Measurements from ENCODE around the gene NRXN3. TPM values are rescaled to one million over a fixed set of nuclear protein-coding genes. Genes with fewer than 3 reads are reported as not detected.
"Not testable (repeated sequence)": the region's sequence is repeated elsewhere in the genome, so short reads cannot be mapped to it uniquely, and the experiment has no call there.

The NRXN3 gene
- total and polyA plus RNA-seq, 2 experiments from 2014 or later, result 0.69 to 1.5 TPM

DNA sequence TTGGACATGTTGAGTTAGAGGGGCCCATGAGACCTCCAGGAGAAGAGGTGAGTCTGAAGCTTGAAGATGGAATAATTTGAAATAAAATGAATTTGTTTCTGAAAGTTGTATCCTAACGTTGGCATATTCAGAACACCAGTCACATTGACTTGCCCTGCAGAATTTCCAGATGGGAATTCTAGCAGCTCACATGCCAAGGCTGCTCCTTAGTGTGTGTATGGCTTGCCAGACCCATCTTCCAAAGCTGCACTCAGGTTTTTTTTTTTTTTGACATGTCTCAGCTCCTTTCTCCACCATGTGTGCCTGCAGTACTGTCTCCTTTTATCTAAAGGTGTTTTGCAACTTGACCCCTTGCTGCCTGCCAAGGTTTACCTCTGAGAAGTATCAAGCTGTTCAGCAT lies 261.9 kb downstream of the NRXN3 start:
- H3K27me3 ChIP-seq, result peaks cover 5% of the 10 kb centered on the region
- no peaks in the 10 kb centered on the region for H3K9me3 ChIP-seq (ENCODE audit: low read depth)
- H3K4me1 ChIP-seq (ENCODE audit: low read depth), result no peaks in the 10 kb centered on the region
- no peak overlapping the region for H3K4me3 ChIP-seq
- H3K27ac ChIP-seq, result no peak overlapping the region
- no peak for DNase-seq (ENCODE audit: low read depth in 1 of 2, low spot score in 1 of 2)
- no peaks in the 10 kb centered on the region for H3K36me3 ChIP-seq
- TF ChIP-seq, protein P1, sequence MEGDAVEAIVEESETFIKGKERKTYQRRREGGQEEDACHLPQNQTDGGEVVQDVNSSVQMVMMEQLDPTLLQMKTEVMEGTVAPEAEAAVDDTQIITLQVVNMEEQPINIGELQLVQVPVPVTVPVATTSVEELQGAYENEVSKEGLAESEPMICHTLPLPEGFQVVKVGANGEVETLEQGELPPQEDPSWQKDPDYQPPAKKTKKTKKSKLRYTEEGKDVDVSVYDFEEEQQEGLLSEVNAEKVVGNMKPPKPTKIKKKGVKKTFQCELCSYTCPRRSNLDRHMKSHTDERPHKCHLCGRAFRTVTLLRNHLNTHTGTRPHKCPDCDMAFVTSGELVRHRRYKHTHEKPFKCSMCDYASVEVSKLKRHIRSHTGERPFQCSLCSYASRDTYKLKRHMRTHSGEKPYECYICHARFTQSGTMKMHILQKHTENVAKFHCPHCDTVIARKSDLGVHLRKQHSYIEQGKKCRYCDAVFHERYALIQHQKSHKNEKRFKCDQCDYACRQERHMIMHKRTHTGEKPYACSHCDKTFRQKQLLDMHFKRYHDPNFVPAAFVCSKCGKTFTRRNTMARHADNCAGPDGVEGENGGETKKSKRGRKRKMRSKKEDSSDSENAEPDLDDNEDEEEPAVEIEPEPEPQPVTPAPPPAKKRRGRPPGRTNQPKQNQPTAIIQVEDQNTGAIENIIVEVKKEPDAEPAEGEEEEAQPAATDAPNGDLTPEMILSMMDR (IDR thresholded peaks at IDR 0.05; ENCODE audit: low read depth, low read length), result no peak

DNA sequence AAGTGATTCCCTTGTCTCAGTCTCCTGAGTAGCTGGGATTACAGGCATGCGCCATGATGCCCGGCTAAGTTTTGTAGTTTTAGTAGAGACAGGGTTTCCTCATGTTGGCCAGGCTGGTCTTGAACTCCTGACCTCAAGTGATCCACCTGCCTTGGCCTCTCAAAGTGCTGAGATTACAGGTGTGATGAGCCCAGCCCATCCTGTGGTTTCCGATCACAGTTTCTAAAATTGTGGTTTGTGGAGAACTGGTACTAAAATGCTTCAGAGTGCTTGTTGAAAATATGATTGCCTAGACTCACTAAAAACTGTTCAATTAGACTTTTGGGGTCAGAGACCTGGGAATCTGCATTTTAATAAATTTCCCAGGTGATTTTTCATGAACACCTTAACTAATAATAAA lies 267.3 kb downstream of the NRXN3 start:
- H3K4me1 ChIP-seq (ENCODE audit: low read depth); H3K36me3 ChIP-seq; H3K9me3 ChIP-seq (ENCODE audit: low read depth); H3K27ac ChIP-seq; DNase-seq (ENCODE audit: low read depth in 1 of 2, low spot score in 1 of 2); H3K4me3 ChIP-seq: not testable (repeated sequence)
- H3K27me3 ChIP-seq, result peaks cover 12% of the 10 kb centered on the region

DNA sequence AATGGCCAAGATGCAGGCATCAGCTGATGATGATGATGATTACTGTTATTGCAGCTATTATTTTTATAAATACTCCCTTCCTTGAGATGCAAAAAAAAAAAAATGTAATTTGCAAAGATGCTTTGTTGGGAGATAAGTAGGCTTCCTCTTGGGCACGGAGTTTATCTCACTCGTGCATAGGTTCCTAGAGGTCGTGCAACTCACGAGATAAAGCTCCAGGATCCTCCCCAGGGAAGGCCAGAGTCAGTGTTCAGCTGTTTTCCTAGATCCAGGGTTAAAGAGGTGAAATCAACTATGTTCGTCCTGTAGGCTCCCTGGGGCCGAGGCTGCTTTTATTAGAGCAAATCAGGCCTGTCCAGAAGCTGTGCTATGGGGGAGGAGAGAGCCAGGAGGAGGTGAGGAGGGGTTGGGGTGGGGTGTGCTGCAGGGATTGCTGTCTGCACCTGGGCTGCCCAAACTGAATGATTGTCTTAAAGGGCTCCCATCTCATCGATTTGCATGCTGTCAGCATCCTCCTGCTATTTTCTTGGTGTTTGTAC lies 270.3 kb downstream of the NRXN3 start:
- TF ChIP-seq, protein P1 (IDR thresholded peaks at IDR 0.05; ENCODE audit: low read depth, low read length), result no peak
- H3K27ac ChIP-seq, result no peak overlapping the region
- H3K4me1 ChIP-seq (ENCODE audit: low read depth), result no peaks in the 10 kb centered on the region
- H3K36me3 ChIP-seq, result no peaks in the 10 kb centered on the region
- no peak for DNase-seq (ENCODE audit: low read depth in 1 of 2, low spot score in 1 of 2)
- H3K4me3 ChIP-seq, result no peak overlapping the region
- H3K27me3 ChIP-seq, result peaks cover 12% of the 10 kb centered on the region
- no peaks in the 10 kb centered on the region for H3K9me3 ChIP-seq (ENCODE audit: low read depth)

DNA sequence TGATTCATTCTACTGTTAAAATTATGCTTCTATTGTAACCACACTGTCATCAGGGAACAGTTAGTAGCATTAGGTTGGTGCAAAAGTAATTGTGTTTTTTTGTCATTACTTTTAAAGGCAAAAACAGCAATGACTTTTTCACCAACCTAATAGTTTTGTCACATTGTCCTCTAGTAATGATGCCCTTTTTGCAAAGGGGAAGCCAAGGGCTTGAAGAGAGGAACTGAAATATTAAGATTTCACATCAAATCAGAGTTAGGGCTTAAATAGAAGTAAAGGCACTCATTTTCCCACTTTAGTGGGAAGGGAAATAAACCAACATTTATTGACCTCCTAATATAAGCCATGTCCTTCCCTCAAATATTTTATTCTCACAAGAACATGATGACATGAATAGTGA lies 273.7 kb downstream of the NRXN3 start:
- Histone ChIP-seq H3K9me3 (ENCODE audit: low read depth) (no peaks in the 10 kb centered on the region), H3K36me3 (no peaks in the 10 kb centered on the region), H3K4me1 (ENCODE audit: low read depth) (no peaks in the 10 kb centered on the region), H3K27me3 (peaks cover 3% of the 10 kb centered on the region), H3K4me3 (no peak overlapping the region), H3K27ac (no peak overlapping the region)
- DNase-seq (ENCODE audit: low read depth in 1 of 2, low spot score in 1 of 2), result no peak
- TF ChIP-seq, protein P1 (IDR thresholded peaks at IDR 0.05; ENCODE audit: low read depth, low read length), result no peak

DNA sequence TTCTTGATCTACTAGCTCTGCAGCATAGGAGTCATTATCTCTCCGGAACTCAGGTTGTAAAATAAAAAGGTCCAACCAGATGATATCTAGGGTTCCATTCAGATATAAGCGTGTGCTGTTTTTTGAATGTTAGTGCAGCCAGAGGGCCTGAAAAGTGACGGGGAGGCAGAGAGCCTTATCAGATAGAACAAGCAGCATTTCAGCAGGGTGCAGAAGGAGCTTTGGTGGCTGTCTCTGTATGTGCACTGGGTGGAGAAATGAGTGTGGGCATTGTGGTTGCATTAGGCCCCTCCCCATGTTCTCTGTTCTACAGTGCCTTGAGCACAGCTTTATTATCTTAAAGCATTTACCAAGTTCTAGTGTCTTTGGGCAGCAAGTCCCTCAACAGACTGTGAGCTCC lies 275.1 kb downstream of the NRXN3 start:
- DNase-seq (ENCODE audit: low read depth in 1 of 2, low spot score in 1 of 2), result no peak
- H3K4me3 ChIP-seq, result no peak overlapping the region
- TF ChIP-seq, protein P1 (IDR thresholded peaks at IDR 0.05; ENCODE audit: low read depth, low read length), result no peak
- H3K36me3 ChIP-seq, result no peaks in the 10 kb centered on the region
- no peaks in the 10 kb centered on the region for H3K27me3 ChIP-seq
- H3K4me1 ChIP-seq (ENCODE audit: low read depth), result no peaks in the 10 kb centered on the region
- H3K27ac ChIP-seq, result no peak overlapping the region
- no peaks in the 10 kb centered on the region for H3K9me3 ChIP-seq (ENCODE audit: low read depth)

DNA sequence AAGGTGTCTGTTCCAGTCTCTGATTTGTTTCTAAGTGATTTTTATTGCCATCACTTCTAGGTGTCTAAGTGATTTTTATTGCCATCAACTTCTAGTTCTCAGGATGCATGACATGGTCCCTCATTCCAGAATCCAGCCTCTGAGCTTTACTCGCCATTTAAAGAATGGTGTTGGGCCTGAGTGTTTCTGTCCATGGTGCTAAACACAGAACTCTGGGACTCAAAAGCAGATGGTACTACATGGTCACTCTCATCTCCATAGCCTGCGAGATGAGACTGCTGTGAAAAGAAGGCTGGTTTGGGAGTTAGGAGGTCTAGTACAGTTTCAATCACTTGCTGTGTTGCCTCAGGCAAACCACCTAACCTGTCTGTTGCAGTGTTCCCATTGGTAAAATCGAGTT lies 276.6 kb downstream of the NRXN3 start:
- TF ChIP-seq, protein P1 (IDR thresholded peaks at IDR 0.05; ENCODE audit: low read depth, low read length), result no peak
- H3K4me1 ChIP-seq (ENCODE audit: low read depth), result no peaks in the 10 kb centered on the region
- DNase-seq (ENCODE audit: low read depth in 1 of 2, low spot score in 1 of 2), result peak; percentile 4 to 73

More for the DNA sequence above, 276.6 kb downstream of the NRXN3 start:
- Histone ChIP-seq H3K27me3 (no peaks in the 10 kb centered on the region), H3K27ac (no peak overlapping the region), H3K4me3 (no peak overlapping the region), H3K36me3 (no peaks in the 10 kb centered on the region), H3K9me3 (ENCODE audit: low read depth) (no peaks in the 10 kb centered on the region)

All from cardiac muscle cell (in vitro differentiated cells and primary cell).